Left renal pelvis (tissue), 4 donors: ENCODE data around the gene ELL2. TPM values are rescaled to one million over a fixed set of nuclear protein-coding genes. Genes with fewer than 3 reads are reported as not detected.
"Not testable (repeated sequence)": the region's sequence is repeated elsewhere in the genome, so short reads cannot be mapped to it uniquely, and the experiment has no call there.

Experiments
- DNase-seq, 4 donors: peaks; one replicate each; pipeline ENCODE4 v3.0.0-alpha.2; 2013; ENCODE audit warnings: low read depth in 4 of 4, low spot score in 3 of 4
- polyA plus RNA-seq, 4 donors: library from polyadenylated mRNA; unstranded; fragments of 120-200 nt; gene quantifications; one replicate each; pipeline ENCODE4 v1.2.1, GENCODE V29; 2013; ENCODE audit not compliant: insufficient read length in 4 of 4

ELL2 gene
- polyA plus RNA-seq, 4 donors: 4.1 to 14.4 (median 10.9) TPM

DNA sequence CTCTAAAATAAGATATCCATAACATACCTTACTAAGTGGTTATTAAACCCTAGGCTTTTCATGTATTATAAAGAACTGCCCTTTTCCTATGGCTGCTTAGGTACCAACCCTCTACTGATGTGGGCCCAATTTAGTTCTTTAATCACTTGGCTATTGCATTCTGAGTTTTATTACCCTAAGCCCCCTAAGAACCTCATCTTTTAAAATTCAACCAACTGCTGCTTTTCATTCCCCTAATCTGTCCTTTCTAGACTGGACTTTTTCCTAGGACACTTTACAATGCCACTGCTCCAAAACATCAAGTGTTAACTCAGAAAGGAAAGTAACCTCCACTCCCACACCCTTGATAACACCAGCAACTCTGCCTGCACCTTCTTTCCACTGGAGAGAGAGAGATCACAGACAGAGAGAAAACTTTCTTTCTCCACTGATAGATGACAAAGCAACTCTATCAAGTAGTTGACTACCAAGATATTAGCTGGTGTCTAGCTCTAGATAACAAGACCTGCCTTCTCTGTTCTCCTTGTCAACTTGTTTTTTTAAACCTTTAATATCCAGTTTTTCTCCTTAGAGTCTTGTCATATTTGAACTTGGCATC lies 27.3 kb downstream of the ELL2 start:
- DNase-seq: no peak

DNA sequence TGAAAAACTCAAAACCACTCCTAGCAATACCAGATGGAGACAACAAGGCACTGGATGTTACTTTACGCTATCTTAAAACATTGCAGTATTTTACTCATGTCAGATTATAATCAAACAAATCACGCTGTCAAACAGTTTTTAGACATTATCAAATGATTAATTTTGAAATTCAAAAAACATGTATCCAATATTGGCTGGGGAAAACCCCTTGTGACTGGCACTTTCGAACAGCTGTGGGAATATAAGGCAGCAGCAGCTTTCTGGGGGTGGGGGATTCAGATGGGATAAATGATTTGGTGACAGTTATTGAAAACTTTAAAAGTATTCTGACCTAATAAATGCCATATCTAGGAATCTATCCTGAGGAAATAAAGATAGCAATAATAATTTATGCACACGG lies 28.7 kb downstream of the ELL2 start:
- DNase-seq: no peak

DNA sequence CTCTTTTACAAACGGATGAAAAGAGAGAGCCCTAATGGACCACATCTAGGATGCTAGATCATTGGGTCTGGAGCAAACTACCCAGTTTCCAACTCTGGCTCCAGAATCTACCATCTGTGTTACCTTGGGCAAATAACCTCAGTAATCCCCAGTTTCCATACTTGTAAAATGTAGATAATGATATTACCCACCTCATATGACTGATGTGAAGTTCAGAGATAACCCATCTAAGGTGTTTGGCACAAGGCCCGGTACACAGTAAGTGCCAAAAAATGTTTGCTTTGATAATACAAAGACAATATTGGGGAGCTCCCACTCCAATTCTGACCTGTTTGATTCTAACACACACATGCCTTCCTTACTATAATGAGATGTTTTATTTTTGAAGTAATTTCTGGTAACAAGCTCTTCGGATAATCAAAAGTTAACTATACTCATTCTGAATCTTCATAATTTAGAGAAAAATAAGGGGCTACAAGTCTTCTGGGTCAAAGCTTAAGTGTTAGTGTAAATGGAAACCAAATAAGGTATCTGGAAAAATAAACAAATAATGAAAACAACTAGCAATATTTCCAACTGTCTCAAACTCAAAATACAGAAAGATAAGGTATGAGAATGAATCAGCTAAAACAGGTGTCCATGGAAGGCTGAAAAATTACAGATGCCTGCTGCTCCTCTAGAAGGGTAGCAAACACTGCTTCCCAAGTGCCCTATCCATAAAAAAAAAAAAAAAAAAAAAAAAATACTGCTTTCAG lies 30.4 kb downstream of the ELL2 start:
- no peak for DNase-seq

DNA sequence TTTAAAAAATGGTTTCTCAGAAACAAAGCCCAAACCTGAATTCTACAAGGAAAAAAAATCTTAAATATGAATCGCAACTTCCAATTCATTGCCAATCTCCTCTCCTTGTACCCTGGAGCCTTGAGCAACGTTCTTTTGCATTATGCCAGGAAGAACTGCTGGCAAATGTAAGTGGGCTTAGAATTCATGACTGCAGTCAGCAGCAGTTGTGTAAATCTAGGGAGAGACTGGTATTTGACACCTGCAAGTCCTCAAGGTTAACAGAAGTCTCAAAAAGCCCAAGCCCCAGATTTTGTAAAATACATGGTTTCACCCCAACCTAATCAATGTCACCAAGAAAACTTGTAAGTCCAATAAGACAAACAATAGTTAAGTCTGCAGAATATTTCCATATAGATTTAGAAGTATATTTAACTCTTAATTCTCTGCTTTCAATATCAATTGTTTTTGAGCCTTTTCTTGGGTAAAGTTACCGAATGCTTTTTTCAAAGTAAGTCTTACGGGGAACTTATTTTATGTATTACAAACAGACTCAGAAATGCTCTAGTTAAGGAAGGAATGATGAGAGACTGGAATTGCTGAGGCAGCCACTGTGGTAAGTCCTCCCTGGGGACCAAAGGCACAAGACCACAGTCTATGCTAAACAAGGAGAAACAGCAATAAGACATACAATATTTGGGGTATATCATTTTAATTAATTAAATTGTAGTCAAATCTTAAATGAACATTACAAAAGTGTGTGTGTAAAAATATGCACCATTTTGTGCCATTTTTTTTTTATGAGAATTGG lies 31.3 kb downstream of the ELL2 start:
- DNase-seq: no peak

DNA sequence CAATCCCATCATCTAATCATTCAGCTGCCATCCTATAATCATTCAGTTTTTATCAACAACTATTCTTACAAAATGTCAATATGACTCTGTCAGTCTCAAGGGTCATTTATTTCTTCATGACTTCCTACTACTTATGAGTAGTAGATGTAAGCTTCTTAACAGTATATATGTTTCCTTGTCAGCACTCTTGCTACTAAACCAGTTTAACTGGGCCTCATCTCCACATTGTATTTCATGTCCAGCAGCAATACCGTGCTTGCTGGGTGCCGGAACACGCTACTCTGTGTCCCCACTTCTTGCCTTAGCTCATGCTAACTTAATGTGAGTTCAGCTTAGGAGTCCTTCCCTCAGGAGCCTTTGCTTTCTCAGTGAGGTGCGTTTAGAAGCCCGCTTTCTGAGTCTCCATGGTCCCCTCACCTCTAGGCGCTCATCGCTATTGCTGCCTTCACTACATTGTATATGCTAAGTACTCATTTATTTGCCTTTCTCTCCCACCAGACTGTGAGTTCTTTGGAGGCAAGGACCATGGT lies 32.9 kb downstream of the ELL2 start:
- no peak for DNase-seq

DNA sequence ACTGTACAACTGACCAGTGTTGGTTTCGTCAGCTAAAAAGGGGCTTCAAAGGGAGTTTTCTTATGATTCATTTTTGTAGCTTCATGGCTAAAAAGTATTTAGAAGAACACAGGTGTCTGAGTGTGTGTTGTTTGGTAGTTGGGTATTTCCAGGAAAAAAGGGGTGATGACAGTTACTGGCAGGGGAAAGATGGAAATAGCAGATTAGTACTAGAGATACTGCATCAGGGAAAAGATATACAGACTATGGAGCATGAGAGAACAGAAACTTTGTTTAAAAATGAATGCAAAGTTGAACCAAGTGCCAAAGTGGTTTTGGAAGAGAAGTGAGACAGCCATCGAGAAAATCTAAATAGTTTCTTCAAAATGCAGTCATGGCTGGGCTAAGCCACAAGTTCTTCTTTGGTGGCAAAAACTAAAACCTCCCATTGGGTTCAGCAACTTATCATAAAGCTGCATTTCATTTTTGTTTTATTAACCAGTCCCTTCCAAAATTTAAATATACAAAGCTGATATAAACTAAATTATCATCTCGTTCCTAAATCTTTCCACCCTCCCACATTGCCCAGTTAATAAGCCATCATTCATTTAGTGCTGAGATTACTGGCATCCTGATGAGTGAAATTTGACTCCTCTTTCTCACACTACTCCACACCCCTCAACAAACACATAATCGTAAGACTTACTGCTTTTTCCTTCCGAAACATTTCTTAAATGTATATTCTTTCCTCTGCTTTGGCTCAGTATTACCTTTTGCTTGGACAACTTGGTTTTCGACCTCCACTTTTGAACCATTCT lies 33.5 kb downstream of the ELL2 start:
- no peak for DNase-seq

DNA sequence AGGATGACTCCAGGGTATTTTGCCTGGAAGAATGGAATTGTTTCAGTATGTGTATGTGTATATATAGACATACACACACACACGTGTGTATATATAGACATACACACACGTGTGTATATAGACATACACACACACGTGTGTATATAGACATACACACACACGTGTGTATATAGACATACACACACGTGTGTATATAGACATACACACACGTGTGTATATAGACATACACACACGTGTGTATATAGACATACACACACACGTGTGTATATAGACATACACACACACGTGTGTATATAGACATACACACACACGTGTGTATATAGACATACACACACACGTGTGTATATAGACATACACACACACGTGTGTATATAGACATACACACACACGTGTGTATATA lies 34.4 kb downstream of the ELL2 start:
- DNase-seq: not testable (repeated sequence)

DNA sequence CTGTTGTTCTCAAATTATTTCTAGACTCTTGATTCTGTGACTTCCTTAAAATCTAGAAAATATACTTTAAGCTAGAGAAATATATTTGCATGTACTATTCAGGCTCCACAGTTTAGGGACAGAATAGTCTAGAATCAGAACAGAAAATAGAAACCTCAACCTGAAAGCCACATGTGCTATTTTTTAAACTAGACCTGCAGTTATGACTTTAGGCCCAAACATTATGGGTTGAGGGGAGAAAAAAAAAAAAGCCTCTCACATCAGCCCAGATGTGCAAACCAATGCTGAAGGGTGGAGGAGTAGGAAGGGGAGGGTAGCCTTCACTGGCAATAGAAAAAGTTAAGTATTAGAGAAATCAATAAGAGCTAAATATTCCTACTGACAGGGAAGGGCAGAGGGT lies 35.7 kb downstream of the ELL2 start:
- no peak for DNase-seq

DNA sequence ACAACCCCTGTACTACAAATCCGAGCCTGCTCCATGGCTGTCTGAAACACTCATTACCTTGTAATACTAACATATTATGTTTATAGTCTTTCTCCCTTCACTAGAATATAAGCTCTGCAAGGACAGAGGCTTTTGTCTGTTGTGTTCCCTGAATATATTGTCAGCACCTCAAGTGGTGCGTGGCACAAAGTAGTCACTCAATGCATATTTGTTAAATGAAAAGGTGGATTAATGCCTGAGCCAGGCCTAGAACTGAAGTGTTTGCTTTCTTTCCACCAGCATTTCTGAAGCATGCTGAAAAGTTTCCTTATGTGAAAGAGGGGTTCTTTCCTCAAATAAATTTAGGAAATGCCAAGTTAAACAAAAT lies 36.3 kb downstream of the ELL2 start:
- no peak for DNase-seq

DNA sequence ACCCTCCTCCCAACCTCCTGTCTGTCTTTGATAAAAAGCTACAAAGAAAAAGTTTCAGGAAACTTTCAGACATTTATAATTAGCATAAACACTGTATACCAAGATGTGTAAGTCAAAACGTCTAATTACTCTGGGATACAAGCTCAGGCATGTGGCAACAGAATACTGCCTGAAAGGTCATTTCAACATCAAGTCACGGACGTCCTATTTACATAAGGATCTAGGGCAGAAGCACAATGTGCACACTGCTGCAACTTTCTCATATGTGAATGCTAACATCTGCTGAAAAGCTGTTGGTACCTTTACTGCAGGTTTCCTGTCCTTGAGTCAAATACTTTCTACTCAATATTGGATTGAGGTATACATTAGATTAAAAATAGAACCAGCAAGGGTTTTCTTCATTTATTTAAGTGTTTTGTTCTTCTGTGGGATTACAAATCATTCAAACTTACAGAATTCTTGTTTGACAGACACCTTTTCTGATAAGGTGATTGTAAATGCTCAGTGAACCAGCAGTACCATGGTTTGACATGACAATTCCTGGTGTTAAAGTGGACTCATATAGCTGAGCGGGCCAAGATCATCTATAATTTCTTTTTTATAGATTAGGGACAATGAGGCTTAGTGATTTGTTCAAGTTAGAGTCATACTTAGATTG lies 36.8 kb downstream of the ELL2 start:
- no peak for DNase-seq

DNA sequence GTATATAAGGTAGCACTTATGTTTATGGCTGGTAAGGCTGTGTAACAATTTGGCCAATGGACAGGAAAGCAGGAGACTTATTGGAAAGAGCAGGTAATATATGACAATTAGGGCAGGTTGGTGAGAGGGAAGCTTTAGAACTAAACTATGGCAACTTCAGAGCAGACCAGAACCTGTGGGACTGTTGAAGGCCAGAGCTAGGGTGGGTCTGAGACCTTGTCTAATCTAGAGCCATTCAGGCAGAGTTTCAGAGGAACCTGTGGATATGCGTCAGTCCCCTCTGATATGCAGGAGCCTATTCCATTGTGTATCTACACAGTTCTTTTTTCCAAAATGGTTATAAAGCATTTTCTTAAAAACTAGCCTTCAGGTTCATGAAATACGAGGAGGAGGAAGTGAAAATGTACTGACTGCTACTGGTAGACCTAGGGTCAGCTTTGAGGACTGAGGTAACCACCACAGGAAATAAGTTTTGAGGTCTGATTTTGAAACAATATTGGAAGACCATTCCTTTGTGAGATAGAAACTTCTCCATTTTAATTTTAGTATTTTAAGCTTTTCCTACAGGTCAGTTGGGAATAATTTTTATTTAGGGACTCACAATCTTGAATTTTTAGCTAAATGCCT lies 37.6 kb downstream of the ELL2 start:
- no peak for DNase-seq

DNA sequence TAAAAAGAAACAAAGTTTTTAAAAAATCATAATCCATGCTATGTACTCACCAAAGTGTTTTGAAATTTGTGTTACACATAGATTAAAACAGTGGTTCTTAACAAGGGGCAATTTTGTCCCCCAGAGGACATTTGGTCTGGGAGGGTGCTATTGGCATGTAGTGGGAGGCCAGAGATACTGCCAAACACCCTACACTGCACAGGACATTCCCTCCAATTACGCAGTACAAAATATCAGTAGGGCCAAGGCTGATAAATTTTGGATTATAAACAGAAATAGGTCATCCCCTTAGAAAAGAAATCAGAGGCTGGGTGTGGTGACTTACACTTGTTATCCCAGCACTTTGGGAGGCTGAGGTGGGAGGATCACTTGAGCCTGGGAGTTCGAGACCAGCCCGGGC lies 38.9 kb downstream of the ELL2 start:
- no peak for DNase-seq

DNA sequence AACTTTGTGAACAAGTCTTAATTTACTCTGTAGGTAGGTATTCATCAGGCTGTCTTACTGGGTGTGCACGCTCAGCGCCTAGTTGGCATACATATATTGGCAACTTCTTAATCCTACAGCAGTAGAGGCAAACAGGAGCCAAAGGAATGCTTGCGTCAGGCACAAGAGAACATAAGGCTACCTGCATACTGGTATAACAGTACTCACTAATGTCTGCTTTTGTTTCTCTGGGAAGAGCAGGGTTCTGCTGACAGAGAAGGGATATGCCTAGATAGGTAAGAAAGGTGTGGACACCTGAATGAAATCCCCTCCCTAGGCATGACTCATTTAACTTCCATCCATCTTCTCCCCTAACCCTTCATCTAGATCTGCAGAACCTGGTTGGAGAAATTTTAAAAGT lies 40.1 kb downstream of the ELL2 start:
- no peak for DNase-seq

DNA sequence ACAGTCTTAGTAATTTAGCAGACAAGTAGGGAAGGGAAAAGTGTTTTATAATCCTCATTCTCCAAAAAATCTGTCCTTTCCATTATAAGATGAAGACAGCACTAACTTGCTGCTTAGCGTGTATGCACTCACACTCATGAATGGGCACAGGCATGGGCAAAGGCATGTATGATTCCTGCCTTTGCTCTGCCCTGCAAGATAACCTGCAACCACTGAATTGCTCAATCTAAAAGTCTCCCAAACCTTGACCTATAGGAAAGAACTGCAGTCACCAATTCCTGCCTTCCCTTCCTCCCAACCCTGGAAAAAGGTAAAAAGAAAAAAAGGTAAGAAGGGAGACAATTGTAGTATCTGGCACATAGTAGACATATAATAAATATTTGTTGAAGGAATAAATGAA lies 40.8 kb downstream of the ELL2 start:
- DNase-seq: no peak

DNA sequence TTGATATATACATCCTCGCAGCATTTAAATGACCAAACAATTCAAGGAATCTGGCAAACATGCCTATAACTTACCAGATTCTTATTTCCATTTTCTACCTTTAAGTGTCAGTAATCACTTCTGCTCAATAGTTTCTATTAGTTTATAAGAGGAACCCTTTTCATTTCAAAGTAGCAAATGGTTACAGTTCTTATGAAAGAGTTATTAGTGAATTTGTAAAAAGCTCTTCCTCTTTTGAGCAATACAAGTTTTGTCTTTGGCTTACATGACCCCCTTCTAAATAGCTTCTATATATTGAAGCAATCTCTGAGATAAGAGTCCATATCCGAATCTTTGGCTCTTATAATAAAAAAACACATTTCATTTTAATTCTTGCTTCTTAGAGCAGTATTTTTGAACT lies 42.0 kb downstream of the ELL2 start:
- DNase-seq: no peak

DNA sequence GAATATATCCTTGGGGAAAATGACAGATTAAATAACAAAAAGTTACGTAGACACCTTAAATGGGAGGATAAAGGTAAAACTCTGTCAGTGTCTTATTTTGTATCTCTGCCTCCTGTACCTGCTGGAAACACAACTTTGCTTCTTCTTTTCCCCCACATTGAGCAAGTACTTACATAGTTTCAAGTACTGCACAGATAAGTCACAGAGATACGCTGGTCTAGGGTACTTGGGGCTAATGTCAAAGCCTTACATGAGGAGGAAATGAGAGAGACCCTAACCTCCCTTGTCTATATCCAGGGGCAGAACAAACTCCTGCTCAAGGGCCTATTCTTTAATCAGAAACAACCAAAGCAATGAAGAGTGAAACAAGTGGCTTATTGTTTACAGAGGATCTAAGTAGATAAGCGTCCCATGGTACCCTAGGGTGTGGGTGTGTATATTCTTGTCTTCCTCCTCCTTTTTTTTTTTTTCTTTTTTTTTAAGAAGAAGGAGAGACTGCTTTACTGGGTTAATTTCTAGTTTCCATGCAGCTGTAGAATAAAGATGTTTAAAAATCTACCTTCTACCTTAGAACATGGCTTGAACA lies 43.1 kb downstream of the ELL2 start:
- DNase-seq: no peak

DNA sequence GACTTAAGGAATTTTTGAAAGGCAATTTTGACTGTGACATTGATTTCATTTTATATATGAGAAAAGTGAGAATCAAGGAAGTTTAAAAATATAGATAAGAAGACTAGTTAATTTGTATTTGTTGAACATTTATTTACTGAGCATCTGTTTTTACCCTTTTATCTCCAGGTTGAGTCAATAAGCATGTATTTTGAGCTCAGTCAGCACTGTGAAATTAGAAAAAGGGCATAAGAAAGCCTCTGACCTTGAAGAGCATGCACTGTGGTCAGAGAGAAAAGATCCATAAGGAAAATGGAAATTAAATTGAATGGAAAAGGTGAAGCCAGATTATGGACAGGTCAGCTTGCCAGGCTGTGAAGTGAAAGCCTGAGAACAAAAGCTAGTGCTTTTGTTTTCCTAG lies 44.4 kb downstream of the ELL2 start:
- no peak for DNase-seq

DNA sequence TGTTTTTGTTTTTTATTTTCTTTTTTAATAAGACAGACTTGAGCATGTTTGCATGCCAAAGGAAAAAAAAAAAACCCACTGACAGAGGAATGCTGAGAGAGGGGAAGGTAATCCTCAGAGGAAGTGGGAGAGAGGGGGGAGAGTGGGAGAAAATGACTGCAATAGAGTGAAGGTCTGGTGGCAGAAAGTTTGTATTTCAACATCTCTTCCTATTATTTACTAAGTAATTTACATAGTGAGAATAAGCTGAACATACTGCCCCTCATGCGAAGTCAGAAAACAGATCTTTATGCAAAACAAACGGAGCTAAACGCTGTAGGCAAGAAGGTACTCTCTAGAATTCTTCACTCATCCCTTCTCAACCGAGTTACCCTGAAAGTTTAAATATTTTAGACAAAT lies 45.0 kb downstream of the ELL2 start:
- no peak for DNase-seq

DNA sequence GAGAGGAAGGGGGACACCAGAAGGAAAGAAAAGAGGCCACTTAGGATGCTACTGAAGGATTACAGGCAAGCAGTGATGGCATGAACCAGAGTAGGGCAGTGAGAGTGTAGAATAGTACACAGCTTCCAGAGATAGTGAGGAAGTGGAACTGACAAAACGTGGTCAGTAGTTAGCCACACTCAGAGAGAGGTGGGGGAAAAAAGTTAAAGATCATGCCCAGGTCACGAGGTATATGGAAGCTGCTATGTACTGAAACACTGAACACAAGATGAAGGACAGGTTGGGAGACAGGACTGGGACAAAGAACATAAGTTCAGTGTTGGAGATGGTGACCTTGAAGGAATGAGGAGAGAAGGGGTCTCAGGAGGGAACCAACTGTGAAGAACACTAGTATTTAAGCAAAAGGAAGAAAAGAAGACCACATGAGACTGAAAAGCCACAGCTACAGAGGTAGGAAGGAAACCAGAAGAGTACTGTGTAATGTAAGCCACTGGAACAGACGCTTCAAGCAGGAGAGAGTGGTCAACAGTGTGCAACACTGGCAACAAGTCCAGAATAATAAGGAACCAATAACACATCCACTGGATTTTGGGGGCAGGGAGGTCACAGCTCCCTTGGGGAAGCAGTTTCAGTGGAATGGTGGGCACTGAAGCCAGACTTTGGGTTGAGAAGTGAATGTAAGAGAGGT lies 45.5 kb downstream of the ELL2 start:
- no peak for DNase-seq
